Brain pericyte (primary cell): ENCODE data around the gene VNN1.
"Not testable (repeated sequence)": the region's sequence is repeated elsewhere in the genome, so short reads cannot be mapped to it uniquely, and the experiment has no call there.

Experiments used
- DNase-seq: peaks from one replicate; pipeline ENCODE4 v3.0.0-alpha.2; 2012; ENCODE audit warnings: low read depth, low spot score

VNN1 gene

GRCh38 chr6:132725471-132725870 lies 11.6 kb upstream of the VNN1 start:
- DNase-seq: no peak

DNA sequence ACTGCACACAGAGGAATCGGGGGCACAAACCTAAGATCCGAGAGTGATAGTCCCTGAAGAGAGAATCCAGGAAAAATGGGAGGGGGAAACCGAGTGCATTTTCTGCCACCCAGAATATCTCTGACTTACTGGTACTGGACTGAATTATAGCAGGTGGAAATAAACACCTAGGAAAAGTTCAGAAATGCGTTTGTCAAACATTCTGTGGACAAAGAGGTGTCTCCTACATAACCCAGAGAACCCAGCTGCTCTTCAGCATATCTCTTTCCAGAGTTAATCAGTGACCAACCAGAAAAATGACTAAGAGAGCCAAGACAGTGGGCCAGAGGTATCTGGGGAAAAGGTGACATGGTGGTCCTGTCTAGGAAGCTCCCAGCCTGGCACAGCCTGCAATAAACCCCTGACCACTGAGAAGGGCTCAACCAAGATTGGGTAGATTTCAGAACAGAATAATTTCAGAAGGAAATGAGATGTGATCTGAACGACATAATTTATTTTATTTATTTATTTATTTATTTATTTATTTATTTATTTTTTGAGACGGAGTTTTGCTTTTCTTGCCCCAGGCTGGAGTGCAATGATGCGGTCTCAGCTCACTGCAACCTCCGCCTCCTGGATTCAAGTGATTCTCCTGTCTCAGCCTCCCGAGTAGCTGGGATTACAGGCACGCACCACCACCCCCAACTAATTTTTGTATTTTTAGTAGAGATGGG lies 6.0 kb upstream of the VNN1 start:
- no peak for DNase-seq

GRCh38 chr6:132715881-132716637 lies 2.2 kb upstream of the VNN1 start:
- no peak for DNase-seq

GRCh38 chr6:132715204-132715603 lies 1.3 kb upstream of the VNN1 start:
- no peak for DNase-seq

DNA sequence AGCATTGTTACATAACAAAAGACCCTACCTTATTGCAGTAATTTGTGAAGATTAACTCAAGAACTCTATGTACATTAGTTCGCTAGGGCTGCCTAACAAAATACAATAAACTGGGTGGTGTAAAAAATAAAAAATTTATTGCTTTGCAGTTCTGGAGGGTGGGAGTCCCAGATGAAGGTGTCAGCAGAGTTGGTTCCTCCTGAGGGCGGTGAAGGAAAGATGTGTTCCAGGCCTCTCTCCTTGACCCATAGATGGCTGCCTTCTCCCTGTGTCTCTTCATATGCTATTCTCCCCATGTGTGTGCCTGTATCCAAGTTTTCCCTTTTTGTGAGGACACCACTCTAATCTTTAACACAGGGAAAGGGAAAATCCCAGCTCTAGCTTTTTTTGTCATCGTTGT lies 305 bp upstream of the VNN1 start:
- no peak for DNase-seq

DNA sequence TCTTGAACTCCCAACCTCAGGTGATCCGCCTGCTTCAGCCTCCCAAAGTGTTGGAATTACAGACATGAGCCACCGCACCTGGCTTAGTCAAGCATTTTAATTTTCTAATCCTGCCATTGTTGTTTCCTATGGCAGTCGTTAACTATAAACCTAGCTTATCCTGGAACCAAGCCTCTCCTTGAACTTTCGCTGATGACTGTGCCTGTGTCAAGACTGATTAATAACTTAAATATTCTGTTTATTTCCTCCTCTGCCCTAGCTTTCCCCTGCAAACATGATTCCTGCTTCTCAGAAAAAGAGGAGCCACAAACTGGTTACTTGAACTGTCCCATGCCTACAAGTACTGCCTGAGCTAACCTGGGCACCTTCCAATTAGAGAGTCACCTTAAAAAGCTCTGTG lies 1.5 kb downstream of the VNN1 start:
- DNase-seq: no peak

- DNase-seq: no peak
Observed at GRCh38 chr6:132708771-132709170, 5.1 kb downstream of the VNN1 start.

DNA sequence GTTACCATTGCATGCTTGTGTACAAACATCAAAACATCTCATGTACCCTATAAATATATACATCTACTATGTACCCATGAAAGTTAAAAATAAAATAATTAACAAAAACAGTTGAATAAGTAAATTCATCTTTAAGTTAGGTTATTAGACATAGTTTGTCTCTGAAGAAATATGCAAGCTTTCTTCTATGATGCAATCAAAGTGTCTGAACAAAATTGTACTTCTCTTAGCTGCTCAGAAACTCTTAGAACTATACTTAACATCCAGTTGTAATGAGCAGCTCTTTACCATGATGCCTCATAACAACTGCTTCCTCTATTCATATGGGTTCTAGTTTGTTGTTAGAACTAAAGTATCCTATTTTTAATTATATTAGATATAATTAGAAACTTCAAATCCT lies 5.9 kb downstream of the VNN1 start:
- no peak for DNase-seq

- DNase-seq: not testable (repeated sequence)
Observed at GRCh38 chr6:132706756-132707155, 7.1 kb downstream of the VNN1 start.

DNA sequence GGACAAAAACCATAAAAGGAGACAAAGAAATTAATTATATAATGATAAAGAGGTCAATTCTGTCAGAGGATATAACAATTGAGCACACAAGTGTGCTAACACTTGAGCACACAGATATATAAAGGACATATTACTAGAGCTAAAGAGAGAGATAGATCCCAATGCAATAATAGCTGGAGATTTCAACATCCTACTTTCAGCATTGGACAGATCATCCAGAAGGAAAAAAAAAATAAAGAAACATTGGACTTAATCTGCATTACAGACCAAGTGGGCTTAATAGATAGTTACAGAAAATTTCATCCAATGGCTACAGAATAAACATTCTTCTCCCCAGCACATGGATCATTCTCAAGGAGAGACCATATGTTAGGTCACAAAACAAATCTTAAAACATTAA lies 9.9 kb downstream of the VNN1 start:
- no peak for DNase-seq

GRCh38 chr6:132698608-132699007 lies 15.2 kb downstream of the VNN1 start:
- DNase-seq: no peak

DNA sequence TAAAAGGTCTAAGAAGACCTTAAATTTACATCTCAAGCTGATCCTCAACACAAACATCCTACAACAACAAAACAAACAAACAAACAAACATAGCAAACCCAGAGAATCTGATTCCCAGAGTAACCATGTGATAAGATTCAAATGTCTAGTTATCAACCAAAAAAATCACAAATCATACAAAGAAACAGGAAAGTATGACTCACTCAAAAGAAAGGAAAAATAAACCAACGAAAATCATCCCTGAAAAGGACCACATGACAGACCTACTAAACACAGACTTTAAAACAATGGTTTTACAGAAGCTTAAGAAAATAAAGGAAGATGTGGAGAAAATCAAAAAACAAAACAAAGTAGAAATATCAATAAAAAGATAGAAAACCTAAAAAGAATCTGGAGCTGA lies 18.1 kb downstream of the VNN1 start:
- DNase-seq: no peak

DNA sequence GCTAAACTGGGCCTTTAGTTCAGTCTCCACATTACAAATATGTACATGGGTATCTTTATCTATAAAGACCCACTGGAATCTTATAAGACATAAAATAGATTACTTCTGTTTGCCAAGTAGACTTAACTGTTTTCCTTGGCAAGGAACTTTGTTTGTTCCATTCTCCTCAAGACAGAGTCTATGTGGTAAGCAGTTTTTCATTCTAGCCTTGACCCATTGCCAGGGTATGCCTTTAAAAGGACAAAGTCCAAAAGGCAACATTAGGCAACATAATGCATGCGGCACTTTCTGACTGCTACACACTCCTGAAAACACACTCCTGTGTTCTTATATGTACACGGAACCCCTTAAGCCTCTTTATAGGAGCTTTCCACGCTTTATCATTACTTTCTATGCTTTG lies 20.4 kb downstream of the VNN1 start:
- no peak for DNase-seq

DNA sequence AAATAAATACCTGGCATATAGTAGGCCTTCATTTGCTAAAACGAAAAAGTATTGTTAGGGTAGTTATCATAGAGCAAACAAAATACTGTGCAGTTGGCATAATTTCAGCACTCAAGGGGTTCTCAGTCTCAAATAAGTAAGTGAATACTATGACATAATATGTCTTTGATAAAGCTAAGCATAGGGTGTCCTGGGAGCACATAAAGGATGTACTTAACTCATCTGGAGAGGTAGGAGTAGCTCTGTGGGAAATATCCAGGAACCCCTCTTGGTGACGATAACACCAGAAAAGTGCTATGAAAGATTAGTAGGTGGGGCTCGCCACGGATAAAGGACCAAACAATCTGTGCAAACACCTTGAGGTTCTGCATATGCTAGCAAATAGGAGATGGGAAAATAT lies 23.2 kb downstream of the VNN1 start:
- DNase-seq: no peak

- DNase-seq: no peak
Observed at GRCh38 chr6:132687306-132687705, 26.5 kb downstream of the VNN1 start.

DNA sequence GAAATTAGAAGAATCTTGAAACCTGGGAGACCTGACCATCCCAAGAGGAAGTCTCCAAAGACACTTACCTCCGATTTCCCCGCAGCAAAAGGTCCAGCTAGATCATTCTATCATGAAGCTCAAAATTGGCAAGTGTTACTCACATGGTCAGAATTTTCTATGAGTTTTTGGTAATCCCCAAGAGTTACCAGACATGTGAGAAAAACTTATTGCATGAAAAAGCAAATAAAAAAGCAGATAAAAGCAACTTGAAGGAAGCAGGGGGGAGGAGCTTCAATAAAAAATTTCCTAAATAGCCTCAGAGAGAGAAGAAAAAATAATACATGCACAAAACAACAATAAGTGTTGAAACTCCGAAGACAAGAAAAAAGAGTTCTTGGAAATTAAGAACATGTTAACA lies 27.3 kb downstream of the VNN1 start:
- DNase-seq: no peak

- DNase-seq: no peak
Observed at GRCh38 chr6:132685009-132685408, 28.8 kb downstream of the VNN1 start.

- DNase-seq: no peak
Observed at GRCh38 chr6:132684272-132684671, 29.6 kb downstream of the VNN1 start.

DNA sequence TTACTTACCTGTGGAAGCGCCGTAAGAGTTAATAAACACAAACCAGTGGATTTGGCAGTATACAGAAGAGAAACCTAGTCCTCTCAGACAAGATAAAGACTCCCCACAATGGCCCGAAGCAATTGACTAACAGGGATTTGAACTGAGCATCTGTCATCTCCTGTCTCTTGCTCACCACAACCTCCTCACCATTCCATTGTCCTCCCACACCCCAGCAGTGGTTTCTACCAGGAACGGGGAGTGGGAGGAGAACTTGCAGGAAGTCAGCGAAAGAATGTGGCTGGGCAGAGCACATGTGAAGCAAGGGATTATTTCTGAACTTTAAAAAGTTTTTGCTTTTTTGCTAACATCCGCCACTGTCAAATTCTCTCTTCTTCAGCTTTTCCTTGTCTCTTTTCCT lies 30.3 kb downstream of the VNN1 start:
- DNase-seq: no peak

- not testable (repeated sequence) for DNase-seq
Observed at GRCh38 chr6:132679094-132679493, 34.8 kb downstream of the VNN1 start.

DNA sequence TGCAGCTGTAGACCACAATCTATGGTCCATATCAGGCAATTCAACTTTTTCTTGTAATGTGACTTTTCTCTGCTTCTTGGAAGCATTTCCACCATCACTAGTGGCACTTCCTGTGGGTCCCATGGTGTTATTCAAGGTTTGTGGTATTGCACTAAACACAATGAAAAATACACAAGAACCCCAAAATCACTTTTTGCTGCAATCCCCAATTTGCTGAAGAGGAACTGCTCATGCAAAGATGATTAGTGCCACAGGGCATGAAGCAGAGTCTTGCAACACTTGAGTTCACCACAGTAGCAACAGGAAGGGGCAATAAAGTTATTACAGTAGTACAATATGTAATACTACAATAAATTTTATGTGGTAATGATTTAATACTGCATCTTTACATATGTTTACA lies 38.1 kb downstream of the VNN1 start:
- no peak for DNase-seq

GRCh38 chr6:132675002-132675401 lies 38.9 kb downstream of the VNN1 start:
- DNase-seq: no peak

DNA sequence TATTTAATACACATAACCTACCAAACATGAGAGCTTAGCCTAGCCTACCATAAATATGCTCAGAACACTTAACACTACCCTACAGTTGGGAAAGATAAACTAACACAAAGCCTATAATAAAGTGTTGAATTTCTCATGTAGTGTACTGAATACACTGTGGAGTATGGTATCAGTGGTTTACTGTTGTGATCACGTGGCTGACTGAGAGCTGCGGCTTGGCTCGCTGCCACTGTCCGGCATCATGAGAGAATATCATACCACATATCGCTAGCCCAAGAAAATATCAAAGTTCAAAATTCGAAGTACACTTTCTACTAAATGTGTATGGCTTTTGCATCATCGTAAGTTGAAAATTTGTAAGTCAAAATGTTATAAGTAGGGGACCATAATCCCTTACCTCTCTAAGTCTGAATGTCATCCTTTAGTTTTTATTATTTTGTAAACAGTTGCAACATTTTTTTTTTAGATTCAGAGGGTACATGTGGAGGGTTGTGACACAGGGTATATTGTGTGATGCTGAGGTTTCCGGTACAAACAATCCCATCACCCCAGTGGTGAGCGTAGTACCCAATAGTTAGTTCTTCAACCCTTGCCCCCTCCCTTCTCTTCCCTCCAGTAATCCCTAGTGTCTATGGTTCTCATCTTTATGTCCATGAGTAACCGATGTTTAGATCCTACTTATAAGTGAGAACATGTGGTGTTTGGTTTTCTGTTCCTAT lies 40.3 kb downstream of the VNN1 start:
- no peak for DNase-seq
